ENCODE results near the gene GPX3. TPM values are rescaled to one million over a fixed set of nuclear protein-coding genes. Genes with fewer than 3 reads are reported as not detected.

The GPX3 gene
- polyA plus RNA-seq, 1 of the 3 experiments (the other 2 are of a cell fraction), result 3.2 TPM

DNA sequence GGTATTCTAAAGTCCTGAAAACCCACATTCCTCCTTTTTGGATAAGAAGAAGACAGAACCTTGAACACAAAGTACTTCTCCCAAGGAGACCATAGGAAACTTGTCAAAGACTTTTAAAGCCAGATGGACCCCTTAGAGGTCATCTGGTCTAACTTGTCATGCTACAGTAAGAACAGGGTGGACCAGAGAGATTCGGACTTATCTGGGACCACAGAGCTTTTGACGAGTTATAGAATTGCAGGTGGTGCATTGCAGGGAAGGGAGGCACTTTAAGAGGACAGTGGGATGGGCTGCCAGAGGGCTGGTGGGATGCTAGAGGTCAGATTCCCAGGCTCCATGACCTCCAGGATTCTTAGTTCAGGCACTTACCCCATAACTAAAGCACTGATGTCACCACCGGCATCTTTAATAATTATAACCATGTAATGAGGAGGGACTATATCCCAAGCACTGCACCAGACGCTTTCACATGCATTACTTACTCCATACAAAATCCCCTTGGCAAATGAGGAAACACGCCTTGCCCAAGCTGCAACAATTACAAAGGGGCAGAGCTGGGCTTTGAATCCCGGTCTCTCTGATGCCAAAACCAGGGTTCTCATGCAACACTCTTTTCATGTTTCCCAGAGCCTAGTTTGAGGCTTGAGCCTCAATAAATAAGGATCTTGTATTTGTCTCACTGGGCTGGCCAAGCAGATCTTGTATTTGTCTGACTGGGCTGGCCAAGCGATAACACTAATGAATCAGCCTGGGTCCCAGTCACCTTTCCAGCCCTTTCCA is 12.8 kb upstream of the GPX3 start:
- H3K9ac ChIP-seq, result no peak overlapping the region
- POLR2A ChIA-PET, result no interaction called here

More for the DNA sequence above, 12.8 kb upstream of the GPX3 start:
- no peak for DNase-seq
- Histone ChIP-seq H3K79me2 (ENCODE audit: insufficient read depth) (no peaks in the 10 kb centered on the region), H3K9me3 (no peaks in the 10 kb centered on the region), H2AFZ (ENCODE audit: low read depth) (no peak overlapping the region), H3K27me3 (ENCODE audit: insufficient read depth) (no peaks in the 10 kb centered on the region), H3K4me3 (ENCODE audit: low read depth in 2 of 2, low read length in 1 of 2) (no peak overlapping the region), H3F3A (replicated peaks; ENCODE audit: insufficient read depth) (no peaks in the 10 kb centered on the region), H3K9me2 (no peaks in the 10 kb centered on the region), H3K4me2 (no peak overlapping the region), H4K20me1 (ENCODE audit: insufficient read depth) (no peaks in the 10 kb centered on the region), H3K4me1 (ENCODE audit: control insufficient read depth in 1 of 2, insufficient read depth in 2 of 2, low read depth in 1 of 2, low read length in 1 of 2) (no peaks in the 10 kb centered on the region), H3K27ac (ENCODE audit: low read depth in 2 of 2, low read length in 1 of 2) (no peak overlapping the region), H3K36me3 (replicated peaks in 1 of 2; ENCODE audit: control insufficient read depth in 1 of 2, insufficient read depth in 2 of 2, low read length in 1 of 2) (no peaks in the 10 kb centered on the region)
- WGBS (ENCODE audit: low lambda C conversion rate), result 52% methylated on average over 7 of the region's 7 CpGs
- TF ChIP-seq RFX5 (IDR thresholded peaks at IDR 0.05; ENCODE audit: low read length) (no peak), JUND (IDR thresholded peaks at IDR 0.05) (no peak), TEAD4 (IDR thresholded peaks at IDR 0.05; ENCODE audit: borderline replicate concordance, insufficient read depth) (no peak), POLR2AphosphoS5 (IDR thresholded peaks at IDR 0.05; ENCODE audit: low read depth, low read length) (no peak), TAF1 (IDR thresholded peaks at IDR 0.05; ENCODE audit: borderline replicate concordance, low read depth, low read length) (no peak), FOSL2 (IDR thresholded peaks at IDR 0.05; ENCODE audit: borderline replicate concordance, low read depth) (no peak), MXI1 (IDR thresholded peaks at IDR 0.05; ENCODE audit: low read depth, low read length) (no peak), ZBTB33 (IDR thresholded peaks at IDR 0.05; ENCODE audit: borderline replicate concordance, low read depth) (no peak), NFIC (IDR thresholded peaks at IDR 0.05; ENCODE audit: borderline replicate concordance) (no peak), MEF2A (IDR thresholded peaks at IDR 0.05; ENCODE audit: borderline replicate concordance, low read depth) (no peak), CHD2 (IDR thresholded peaks at IDR 0.05; ENCODE audit: low read length, partially characterized antibody) (no peak), EP300 (IDR thresholded peaks at IDR 0.05; ENCODE audit: borderline replicate concordance in 1 of 2, low read depth in 1 of 2, low read length in 1 of 2) (no peak), GABPA (IDR thresholded peaks at IDR 0.05; ENCODE audit: low read depth) (no peak), RXRA (IDR thresholded peaks at IDR 0.05; ENCODE audit: borderline replicate concordance, low read depth) (no peak)
- TF ChIP-seq, protein P1, sequence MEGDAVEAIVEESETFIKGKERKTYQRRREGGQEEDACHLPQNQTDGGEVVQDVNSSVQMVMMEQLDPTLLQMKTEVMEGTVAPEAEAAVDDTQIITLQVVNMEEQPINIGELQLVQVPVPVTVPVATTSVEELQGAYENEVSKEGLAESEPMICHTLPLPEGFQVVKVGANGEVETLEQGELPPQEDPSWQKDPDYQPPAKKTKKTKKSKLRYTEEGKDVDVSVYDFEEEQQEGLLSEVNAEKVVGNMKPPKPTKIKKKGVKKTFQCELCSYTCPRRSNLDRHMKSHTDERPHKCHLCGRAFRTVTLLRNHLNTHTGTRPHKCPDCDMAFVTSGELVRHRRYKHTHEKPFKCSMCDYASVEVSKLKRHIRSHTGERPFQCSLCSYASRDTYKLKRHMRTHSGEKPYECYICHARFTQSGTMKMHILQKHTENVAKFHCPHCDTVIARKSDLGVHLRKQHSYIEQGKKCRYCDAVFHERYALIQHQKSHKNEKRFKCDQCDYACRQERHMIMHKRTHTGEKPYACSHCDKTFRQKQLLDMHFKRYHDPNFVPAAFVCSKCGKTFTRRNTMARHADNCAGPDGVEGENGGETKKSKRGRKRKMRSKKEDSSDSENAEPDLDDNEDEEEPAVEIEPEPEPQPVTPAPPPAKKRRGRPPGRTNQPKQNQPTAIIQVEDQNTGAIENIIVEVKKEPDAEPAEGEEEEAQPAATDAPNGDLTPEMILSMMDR (IDR thresholded peaks at IDR 0.05), result no peak
- TF ChIP-seq, protein P2, sequence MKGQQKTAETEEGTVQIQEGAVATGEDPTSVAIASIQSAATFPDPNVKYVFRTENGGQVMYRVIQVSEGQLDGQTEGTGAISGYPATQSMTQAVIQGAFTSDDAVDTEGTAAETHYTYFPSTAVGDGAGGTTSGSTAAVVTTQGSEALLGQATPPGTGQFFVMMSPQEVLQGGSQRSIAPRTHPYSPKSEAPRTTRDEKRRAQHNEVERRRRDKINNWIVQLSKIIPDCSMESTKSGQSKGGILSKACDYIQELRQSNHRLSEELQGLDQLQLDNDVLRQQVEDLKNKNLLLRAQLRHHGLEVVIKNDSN (IDR thresholded peaks at IDR 0.05; ENCODE audit: borderline replicate concordance, low read depth), result no peak
- TF ChIP-seq, protein P3, sequence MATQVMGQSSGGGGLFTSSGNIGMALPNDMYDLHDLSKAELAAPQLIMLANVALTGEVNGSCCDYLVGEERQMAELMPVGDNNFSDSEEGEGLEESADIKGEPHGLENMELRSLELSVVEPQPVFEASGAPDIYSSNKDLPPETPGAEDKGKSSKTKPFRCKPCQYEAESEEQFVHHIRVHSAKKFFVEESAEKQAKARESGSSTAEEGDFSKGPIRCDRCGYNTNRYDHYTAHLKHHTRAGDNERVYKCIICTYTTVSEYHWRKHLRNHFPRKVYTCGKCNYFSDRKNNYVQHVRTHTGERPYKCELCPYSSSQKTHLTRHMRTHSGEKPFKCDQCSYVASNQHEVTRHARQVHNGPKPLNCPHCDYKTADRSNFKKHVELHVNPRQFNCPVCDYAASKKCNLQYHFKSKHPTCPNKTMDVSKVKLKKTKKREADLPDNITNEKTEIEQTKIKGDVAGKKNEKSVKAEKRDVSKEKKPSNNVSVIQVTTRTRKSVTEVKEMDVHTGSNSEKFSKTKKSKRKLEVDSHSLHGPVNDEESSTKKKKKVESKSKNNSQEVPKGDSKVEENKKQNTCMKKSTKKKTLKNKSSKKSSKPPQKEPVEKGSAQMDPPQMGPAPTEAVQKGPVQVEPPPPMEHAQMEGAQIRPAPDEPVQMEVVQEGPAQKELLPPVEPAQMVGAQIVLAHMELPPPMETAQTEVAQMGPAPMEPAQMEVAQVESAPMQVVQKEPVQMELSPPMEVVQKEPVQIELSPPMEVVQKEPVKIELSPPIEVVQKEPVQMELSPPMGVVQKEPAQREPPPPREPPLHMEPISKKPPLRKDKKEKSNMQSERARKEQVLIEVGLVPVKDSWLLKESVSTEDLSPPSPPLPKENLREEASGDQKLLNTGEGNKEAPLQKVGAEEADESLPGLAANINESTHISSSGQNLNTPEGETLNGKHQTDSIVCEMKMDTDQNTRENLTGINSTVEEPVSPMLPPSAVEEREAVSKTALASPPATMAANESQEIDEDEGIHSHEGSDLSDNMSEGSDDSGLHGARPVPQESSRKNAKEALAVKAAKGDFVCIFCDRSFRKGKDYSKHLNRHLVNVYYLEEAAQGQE (IDR thresholded peaks at IDR 0.05; ENCODE audit: low read depth, low read length), result no peak
- CTCF ChIA-PET, result interaction anchor here (1.0 to 1.2 kb wide), 2 partner anchors 108 to 119 kb away, joined by 3 to 5 read pairs; no protein-coding TSS in a partner anchor
